Adrenal gland (tissue), 12 donors: ENCODE results near the gene GPATCH8. TPM values are rescaled to one million over a fixed set of nuclear protein-coding genes. Genes with fewer than 3 reads are reported as not detected.

ENCODE experiments used
- DNase-seq, 7 donors: peaks; one replicate each; pipeline ENCODE4 v3.0.0-alpha.2; 2019 to 2020
- H3K27ac ChIP-seq, 5 donors: fragments of 200-600 bp; sonication (generic) in 4 of 5; 1 replicate in 3 of 5; 2 replicates in 2 of 5; pipeline versions ENCODE4 v1.5.1 to v1.8.0; 2016 to 2020; ENCODE audit warnings: mild to moderate bottlenecking in 1 of 5
- H3K27me3 ChIP-seq: fragments of 200-600 bp; 2 replicates; pipeline ENCODE4 v1.8.0; 2021
- H3K36me3 ChIP-seq, 2 donors: fragments of 200-600 bp; replicated peaks in 1 of 2; 1 replicate in 1 of 2; 2 replicates in 1 of 2; pipeline versions ENCODE4 v1.5.1 to v1.8.0; 2018 to 2022
- H3K4me1 ChIP-seq, 2 donors: fragments of 200-600 bp; replicated peaks in 1 of 2; 1 replicate in 1 of 2; 2 replicates in 1 of 2; pipeline versions ENCODE4 v1.5.1 to v1.8.0; 2018 to 2021
- H3K4me3 ChIP-seq, 4 donors: fragments of 200-600 bp; sonication (generic) in 3 of 4; one replicate each; pipeline ENCODE4 v1.5.1; 2016 to 2018
- H3K9me3 ChIP-seq, 3 donors: fragments of 200-600 bp; sonication (generic) in 1 of 3; replicated peaks in 1 of 3; 1 replicate in 2 of 3; 2 replicates in 1 of 3; pipeline versions ENCODE4 v1.5.1 to v1.8.0; 2016 to 2021
- POLR2A ChIP-seq, 2 donors: fragments of 450-650 bp; IDR thresholded peaks; one replicate each; pipeline ENCODE4 v1.6.1; 2017; ENCODE audit warnings: antibody characterized with exemption in 2 of 2, mild to moderate bottlenecking in 2 of 2, moderate library complexity in 1 of 2
- WGBS, 4 donors: extraction: QIAGEN DNeasy Blood & Tissue Kit in 2 of 4; methylation state at CpG; one replicate each; pipeline versions ENCODE4 v1.1.5 to v1.1.7; 2013 to 2017; 5-methylcytosine and 5-hydroxymethylcytosine counted together
- intact Hi-C, 2 donors: fragments of 100-400 bp; cut with DNase I; formaldehyde crosslinking; loops; one replicate each; pipeline versions ENCODE4 v1.14.1 to v1.15.0; 2022 to 2023
- polyA plus RNA-seq, 3 donors: library from polyadenylated mRNA; stranded (reverse); fragments of 200-250 nt in 2 of 3; fragments of 350-450 nt in 1 of 3; fragmentation: Illumina TruSeq in 1 of 3; extraction: RNeasy Lipid Tissue Mini Kit (QIAGEN cat#74804) in 1 of 3; gene quantifications; one replicate each; pipeline ENCODE4 v1.2.3, GENCODE V29; 2013 to 2014
- total RNA-seq, 9 donors: library from RNA; depleted of rRNA in 4 of 9; stranded (reverse); fragments of >200 nt in 4 of 9; fragments of 120-200 nt in 1 of 9; fragmentation: NEBNext Ultra II Directional in 1 of 9; extraction: Animal tissue kit (Norgen Biotek cat#: 25700) in 1 of 9; gene quantifications; one replicate each; pipeline versions ENCODE4 v1.1.0 to v1.2.4, GENCODE V29; 2013 to 2023
- TF ChIP-seq, protein P1 (sequence below), 6 experiments: fragments of 450-650 bp in 4 of 6; fragments of 200-600 bp in 2 of 6; sonication (generic) in 1 of 6; IDR thresholded peaks; 1 replicate in 5 of 6; 2 replicates in 1 of 6; pipeline versions ENCODE4 v1.5.1 to v1.8.0; 2016 to 2021; ENCODE audit warnings: antibody characterized with exemption in 6 of 6, mild to moderate bottlenecking in 2 of 6, moderate library complexity in 1 of 6
- donor health status: healthy with polysubstance abuse.
- donor health status: Bipolar disorder and iron deficiency.
- donor health status: DM: yes; HTN: yes; CAD: no.
- donor health status: DM: no; HTN: no; CAD: no.
- donor health status: DM: no; HTN: no; CAD: no.
- donor health status: DM: yes; HTN: yes; CAD: no.

The GPATCH8 gene
- total and polyA plus RNA-seq, 12 donors, result 7.2 to 33.6 (median 28.8) TPM

DNA sequence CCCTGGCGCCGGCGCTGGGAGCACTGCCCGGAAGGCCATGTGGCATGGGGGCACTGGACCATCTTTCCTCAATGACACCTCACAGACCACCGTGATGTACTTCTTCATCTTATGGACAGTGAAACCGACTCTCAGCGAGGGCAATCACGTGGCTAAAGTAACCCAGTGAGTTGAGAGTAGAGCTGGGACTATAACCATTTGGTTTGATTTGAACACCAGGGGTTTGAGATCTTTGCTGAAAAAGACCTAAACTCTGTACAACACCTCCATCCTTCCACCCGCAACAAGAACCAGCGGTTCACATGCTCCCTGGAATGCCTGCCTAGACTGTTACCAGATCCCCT, 117.1 kb downstream of the GPATCH8 start:
- Histone ChIP-seq H3K4me3 (peak overlapping the region in 1 of 4 donors; percentile 59), H3K27ac (no peak overlapping the region), H3K27me3 (peaks cover 4% of the 10 kb centered on the region), H3K4me1 (peaks cover 0 to 11% of the 10 kb centered on the region in 2 donors), H3K36me3 (no peaks in the 10 kb centered on the region), H3K9me3 (no peaks in the 10 kb centered on the region)
- peak in 1 of 7 donors; percentile 4 for DNase-seq
- intact Hi-C loops, result no loop called here
- WGBS, 4 donors, result 37 to 48% (median 42%) methylated on average over 4 to 10 of the region's 10 CpGs
- TF ChIP-seq POLR2A (IDR thresholded peaks at IDR 0.05), result no peak
- TF ChIP-seq, protein P1, sequence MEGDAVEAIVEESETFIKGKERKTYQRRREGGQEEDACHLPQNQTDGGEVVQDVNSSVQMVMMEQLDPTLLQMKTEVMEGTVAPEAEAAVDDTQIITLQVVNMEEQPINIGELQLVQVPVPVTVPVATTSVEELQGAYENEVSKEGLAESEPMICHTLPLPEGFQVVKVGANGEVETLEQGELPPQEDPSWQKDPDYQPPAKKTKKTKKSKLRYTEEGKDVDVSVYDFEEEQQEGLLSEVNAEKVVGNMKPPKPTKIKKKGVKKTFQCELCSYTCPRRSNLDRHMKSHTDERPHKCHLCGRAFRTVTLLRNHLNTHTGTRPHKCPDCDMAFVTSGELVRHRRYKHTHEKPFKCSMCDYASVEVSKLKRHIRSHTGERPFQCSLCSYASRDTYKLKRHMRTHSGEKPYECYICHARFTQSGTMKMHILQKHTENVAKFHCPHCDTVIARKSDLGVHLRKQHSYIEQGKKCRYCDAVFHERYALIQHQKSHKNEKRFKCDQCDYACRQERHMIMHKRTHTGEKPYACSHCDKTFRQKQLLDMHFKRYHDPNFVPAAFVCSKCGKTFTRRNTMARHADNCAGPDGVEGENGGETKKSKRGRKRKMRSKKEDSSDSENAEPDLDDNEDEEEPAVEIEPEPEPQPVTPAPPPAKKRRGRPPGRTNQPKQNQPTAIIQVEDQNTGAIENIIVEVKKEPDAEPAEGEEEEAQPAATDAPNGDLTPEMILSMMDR (IDR thresholded peaks at IDR 0.05), result no peak

DNA sequence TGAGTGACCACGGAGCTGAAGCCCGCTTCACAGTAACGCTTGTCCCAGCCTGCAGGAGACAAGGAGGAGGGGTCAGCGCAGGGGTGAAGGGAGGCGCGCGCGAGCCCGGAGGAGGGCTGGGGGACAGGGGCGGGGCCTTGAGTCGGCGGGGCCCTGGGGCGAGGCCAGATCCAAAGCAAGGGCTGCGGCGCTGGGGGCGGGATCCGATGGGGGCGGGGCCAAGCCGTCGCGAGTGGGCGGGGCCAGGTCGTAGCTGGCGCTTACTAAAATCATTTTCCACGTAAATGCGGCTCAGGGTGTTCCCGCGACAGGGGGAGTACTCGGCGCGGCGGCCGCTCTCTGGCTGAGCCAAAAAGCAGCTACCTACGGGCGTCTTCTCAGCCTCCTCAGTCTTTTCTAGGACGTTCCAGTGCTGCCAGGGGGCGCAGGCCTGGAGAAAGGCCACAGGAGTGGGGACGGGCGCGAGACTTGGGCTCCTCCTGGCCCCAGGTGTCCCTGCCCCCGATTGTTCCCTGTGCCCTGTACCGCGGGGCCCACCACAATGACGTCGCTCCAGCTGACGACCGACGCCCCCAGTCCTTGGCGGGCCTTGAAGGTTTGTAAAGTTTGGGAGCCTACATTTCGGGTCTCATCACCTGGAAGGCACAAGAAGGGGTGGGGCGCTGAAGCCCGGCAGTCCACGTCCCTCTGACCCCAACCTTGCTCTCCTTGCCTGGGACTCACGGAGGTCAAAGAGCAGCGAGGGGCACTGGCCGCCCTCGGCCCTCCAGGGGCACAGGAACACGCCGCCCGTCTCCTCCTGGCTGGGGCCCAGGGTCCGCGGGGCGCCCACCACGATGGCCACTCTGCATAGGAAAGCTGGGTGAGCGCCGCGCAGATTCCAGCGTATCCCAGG, 117.7 kb downstream of the GPATCH8 start:
- intact Hi-C loops, result no loop called here
- DNase-seq, result peak; percentile 68 to 88 (median 83)
- Histone ChIP-seq H3K9me3 (no peaks in the 10 kb centered on the region), H3K36me3 (no peaks in the 10 kb centered on the region), H3K4me1 (peaks cover 0 to 11% of the 10 kb centered on the region in 2 donors), H3K27me3 (peaks cover 4% of the 10 kb centered on the region), H3K4me3 (peak overlapping the region in 2 of 4 donors; percentile 7 to 59), H3K27ac (no peak overlapping the region)
- 0 to 5% (median 3%) methylated on average over 11 to 68 of the region's 68 CpGs for WGBS, 4 donors
- peak in 1 of 2 donors; percentile 35 for TF ChIP-seq POLR2A (IDR thresholded peaks at IDR 0.05)
- TF ChIP-seq, protein P1 (IDR thresholded peaks at IDR 0.05), result no peak

DNA sequence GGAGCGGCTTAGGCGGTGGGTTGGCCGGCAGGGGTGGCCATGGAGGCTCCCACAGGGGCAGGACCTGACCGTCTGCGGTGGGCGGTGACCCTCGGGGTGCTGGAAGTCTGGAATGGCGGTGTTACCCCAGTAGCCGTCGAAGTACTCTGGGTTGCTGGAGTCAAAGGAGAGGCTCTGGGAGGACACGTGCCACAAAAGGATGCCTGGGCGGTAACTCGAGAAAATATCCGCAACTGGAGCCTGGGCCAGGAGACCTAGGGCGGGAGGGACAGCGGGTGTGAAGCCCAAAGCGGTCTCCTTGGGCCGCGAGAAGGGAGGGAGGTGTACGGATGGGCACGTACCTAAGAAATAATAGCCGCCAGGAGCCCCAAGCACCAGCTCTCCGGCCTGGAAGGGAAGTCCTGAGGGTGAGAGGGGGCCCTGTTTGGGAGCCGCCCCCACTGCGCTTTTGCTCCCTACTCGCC, 118.4 kb downstream of the GPATCH8 start:
- no peak overlapping the region for H3K27ac ChIP-seq
- intact Hi-C loops, result no loop called here
- no peaks in the 10 kb centered on the region for H3K9me3 ChIP-seq
- peaks cover 4% of the 10 kb centered on the region for H3K27me3 ChIP-seq
- peaks cover 0 to 11% of the 10 kb centered on the region in 2 donors for H3K4me1 ChIP-seq
- peak overlapping the region in 2 of 4 donors; percentile 7 to 59 for H3K4me3 ChIP-seq
- 3 to 6% (median 5%) methylated on average over 8 to 26 of the region's 26 CpGs for WGBS, 4 donors
- DNase-seq, result peak in 1 of 7 donors; percentile 17
- no peaks in the 10 kb centered on the region for H3K36me3 ChIP-seq
- no peak for TF ChIP-seq POLR2A (IDR thresholded peaks at IDR 0.05)
- TF ChIP-seq, protein P1 (IDR thresholded peaks at IDR 0.05), result no peak

DNA sequence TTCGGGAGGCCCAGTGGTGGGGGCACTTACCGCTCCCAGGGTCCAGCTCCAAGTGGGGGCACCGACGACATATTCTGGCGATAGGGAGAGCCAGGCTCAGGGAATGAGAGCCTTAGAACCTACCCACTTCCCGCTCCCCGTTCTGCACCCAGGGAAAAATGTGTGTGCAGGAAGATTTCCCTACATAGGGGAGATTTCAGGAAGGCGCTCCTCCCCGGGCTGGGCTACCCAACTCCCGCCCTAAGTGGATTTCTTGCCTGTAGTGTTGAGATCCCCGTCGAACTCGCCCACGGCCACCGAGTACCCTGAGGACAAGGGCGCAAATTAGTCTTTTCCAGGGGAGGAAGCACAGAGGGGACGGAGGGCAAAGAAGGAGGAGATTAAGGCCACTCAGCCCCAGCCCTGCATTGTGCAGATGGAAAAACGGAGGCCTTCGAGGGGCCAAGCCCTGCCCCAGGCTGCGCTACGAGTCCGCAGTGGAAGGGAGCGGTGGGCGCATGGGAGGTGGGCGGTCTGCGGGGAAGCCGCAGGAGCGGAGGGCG, 118.9 kb downstream of the GPATCH8 start:
- H3K27me3 ChIP-seq, result peaks cover 4% of the 10 kb centered on the region
- DNase-seq, result peak in 1 of 7 donors; percentile 9
- intact Hi-C loops, result no loop called here
- H3K9me3 ChIP-seq, result no peaks in the 10 kb centered on the region
- WGBS, 4 donors, result 37 to 51% (median 43%) methylated on average over 19 to 29 of the region's 29 CpGs
- H3K36me3 ChIP-seq, result no peaks in the 10 kb centered on the region
- peaks cover 0 to 11% of the 10 kb centered on the region in 2 donors for H3K4me1 ChIP-seq
- no peak overlapping the region for H3K27ac ChIP-seq
- TF ChIP-seq, protein P1 (IDR thresholded peaks at IDR 0.05), result no peak
- no peak for TF ChIP-seq POLR2A (IDR thresholded peaks at IDR 0.05)
- peak overlapping the region in 1 of 4 donors; percentile 59 for H3K4me3 ChIP-seq
